OCI-LY1 (cell line): ENCODE data around the gene DLGAP3.

ENCODE experiments used
- EZH2 ChIP-seq: fragments of 200-600 bp; sonication (generic), shearing (Covaris generic); IDR thresholded peaks from 2 replicates; pipeline ENCODE4 v1.8.0; 2017; ENCODE audit warnings: borderline replicate concordance, mixed run types, mild to moderate bottlenecking, antibody characterized with exemption, low read length, moderate library complexity, mixed read lengths
- TF ChIP-seq, protein P1 (sequence below): fragments of 200-600 bp; sonication (generic), shearing (Covaris generic); IDR thresholded peaks from 2 replicates; pipeline ENCODE4 v1.5.1; 2017; ENCODE audit warnings: mild to moderate bottlenecking, antibody characterized with exemption, low read length, moderate library complexity, mixed read lengths

DNA sequence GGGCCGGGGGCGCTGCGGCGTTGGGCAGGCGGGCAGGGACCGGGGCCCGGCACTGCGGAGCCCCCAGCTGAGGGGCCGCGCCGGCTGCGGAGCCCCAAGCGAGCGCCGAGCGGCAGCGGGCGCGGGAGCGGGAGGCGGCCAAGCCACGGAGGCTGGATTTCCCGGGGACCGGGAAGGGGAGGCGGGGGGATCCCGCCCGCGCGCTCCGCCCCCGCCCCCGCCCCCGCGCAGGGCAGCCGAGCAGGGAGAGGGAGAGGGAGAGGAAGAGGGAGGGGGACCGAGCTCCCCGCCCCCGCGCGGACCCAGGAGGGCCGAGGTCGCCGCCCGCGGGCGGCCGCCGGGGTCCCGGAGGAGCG, at the start of gene DLGAP3:
- TF ChIP-seq, protein P1, sequence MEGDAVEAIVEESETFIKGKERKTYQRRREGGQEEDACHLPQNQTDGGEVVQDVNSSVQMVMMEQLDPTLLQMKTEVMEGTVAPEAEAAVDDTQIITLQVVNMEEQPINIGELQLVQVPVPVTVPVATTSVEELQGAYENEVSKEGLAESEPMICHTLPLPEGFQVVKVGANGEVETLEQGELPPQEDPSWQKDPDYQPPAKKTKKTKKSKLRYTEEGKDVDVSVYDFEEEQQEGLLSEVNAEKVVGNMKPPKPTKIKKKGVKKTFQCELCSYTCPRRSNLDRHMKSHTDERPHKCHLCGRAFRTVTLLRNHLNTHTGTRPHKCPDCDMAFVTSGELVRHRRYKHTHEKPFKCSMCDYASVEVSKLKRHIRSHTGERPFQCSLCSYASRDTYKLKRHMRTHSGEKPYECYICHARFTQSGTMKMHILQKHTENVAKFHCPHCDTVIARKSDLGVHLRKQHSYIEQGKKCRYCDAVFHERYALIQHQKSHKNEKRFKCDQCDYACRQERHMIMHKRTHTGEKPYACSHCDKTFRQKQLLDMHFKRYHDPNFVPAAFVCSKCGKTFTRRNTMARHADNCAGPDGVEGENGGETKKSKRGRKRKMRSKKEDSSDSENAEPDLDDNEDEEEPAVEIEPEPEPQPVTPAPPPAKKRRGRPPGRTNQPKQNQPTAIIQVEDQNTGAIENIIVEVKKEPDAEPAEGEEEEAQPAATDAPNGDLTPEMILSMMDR = no peak
- no peak for TF ChIP-seq EZH2
